Astrocyte of the cerebellum (primary cell): ENCODE results near the gene SPECC1.
"Not testable (repeated sequence)": the region's sequence is repeated elsewhere in the genome, so short reads cannot be mapped to it uniquely, and the experiment has no call there.

Source experiments
- DNase-seq: peaks from one replicate; pipeline ENCODE4 v3.0.0-alpha.2; 2011; ENCODE audit warnings: low read depth
- H3K4me3 ChIP-seq: 2 replicates; pipeline ENCODE4 v1.5.1; 2011; ENCODE audit warnings: mild to moderate bottlenecking, low read depth, low read length, moderate library complexity
- CTCF ChIP-seq: IDR thresholded peaks from 2 replicates; pipeline ENCODE4 v1.5.1; 2012; ENCODE audit warnings: low read length, low read depth, moderate library complexity, mild to moderate bottlenecking; ENCODE audit errors: missing control alignments
- in situ Hi-C: cut with HindIII; loops from 2 replicates; pipeline ENCODE4 v1.10.0; 2017; ENCODE audit warnings: low sequenced_read_pairs

SPECC1 gene

DNA sequence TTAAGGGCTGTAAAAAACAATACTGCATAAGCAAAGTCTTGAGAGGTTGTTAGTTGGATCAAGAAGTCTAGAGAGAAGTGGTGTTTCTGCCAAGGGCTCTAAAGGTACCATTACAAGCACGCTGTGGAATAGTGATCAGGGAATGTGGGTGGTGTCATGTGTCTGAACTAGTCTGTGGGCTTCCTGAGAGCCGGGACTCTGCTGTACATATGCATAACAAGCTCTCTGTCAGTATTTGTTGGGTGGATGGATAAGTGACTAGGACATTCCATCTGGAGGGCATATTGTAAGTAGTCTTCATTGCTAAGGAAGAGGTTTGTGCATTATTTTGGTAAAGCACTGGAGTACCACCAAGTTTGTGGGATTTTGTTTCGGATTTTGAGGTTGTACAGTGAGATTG lies 248.6 kb downstream of the SPECC1 start:
- in situ Hi-C loops = no loop called here
- DNase-seq = no peak
- no peak for TF ChIP-seq CTCF
- H3K4me3 ChIP-seq = no peak overlapping the region

DNA sequence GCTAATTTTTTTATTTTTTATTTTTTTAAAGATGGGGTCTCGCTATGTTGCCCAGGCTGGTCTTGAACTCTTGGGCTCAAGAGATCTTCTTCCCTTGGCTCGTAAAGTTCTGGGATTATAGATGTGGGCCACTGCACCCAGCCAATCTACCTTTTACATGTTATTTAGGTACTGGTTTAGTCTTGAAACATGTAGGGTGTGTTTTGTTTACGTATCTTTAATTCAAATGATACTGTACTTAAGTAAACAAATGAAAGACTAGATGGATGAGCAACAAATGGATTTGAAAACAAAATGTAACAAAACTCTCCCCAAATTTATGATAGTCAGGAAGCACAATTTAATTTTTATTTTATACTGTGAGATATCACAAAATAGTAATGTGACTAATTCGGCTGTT lies 250.5 kb downstream of the SPECC1 start:
- in situ Hi-C loops = no loop called here
- no peak for TF ChIP-seq CTCF
- no peak overlapping the region for H3K4me3 ChIP-seq
- no peak for DNase-seq

DNA sequence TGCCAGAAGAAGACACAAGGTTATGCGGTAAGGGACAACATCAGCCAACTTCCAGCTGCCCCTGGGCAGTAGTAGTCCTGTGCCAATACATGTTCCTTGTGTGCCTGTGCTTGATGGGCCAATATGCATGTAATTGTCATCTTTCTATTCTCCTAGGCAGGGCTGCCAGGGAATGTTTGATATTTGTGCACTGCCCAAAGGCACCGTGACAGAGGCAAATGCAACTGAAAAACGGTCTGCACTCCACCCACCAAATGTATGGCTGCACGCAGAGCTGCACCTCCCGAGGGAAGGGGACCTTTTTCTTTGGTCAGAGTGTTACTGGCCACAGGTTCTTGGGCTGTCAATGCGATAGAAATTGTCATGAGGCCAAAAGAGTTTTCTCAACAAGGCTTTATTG lies 251.1 kb downstream of the SPECC1 start:
- DNase-seq = no peak
- in situ Hi-C loops = no loop called here
- H3K4me3 ChIP-seq = no peak overlapping the region
- TF ChIP-seq CTCF = no peak

DNA sequence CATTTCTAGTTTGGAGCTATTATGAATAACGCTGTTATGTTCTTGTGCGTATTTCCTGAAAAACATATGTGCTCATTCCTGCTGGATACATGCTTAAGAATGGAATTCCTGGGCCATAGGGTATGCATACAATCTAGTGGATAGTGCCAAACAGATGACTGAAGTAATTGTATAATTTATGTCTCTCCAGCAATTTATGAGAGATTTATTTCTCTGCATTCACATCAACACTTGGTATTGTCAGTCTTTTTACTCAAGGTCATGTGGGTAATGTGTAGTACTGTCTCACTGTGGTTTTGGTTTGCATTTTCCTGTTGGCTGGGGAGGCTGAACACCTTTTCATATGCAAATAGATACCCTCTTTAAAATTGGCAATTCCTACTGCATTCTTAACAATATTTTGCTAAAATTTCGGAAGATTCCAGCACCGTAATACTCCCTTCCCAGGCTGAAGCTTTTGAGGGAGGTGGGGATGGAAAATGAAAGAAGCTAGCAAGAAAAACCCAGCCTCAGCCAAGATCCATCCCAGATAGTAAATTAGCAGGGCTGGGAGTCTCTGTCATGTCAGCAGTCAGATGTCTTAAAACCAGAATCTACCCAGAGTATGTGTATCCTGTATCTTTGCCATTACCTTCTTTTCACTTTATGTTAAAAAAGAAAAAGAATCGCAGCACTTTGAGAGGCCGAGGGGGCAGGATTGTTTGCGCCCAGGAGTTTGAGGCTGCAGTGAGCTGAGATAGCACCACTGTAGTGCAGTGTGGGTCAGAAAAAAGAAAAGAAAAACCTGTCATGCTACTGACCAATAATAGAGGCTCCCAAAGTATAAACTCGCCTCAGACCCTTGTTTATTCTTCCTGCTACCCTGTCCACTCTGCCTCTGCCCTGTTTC lies 253.3 kb downstream of the SPECC1 start:
- DNase-seq = peak; percentile 8
- in situ Hi-C loops = no loop called here
- no peak overlapping the region for H3K4me3 ChIP-seq
- TF ChIP-seq CTCF = no peak

- DNase-seq = not testable (repeated sequence)
Observed at GRCh38 chr17:20263115-20263433, 253.9 kb downstream of the SPECC1 start.

DNA sequence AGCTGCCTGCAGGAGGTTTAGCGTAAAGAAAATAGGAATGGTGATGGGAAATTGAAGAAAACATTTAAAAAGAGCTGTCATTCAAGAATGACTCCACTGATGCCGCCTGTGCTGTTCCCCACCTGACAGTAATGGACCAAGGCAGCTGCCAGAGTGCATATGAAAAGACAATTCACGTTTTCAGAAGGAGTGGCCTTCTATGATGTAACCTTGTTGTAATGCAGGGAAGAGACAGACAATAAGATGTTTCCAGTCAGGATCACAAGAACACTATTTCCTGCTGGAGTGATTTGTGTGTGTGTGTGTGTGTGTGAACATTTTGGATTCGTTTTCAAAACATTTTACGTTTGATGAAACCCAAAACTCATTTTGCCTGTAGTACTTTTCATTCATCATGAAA lies 254.4 kb downstream of the SPECC1 start:
- no peak for TF ChIP-seq CTCF
- no peak overlapping the region for H3K4me3 ChIP-seq
- in situ Hi-C loops = no loop called here
- DNase-seq = no peak

More at GRCh38 chr17:20263115-20263433, 253.9 kb downstream of the SPECC1 start:
- H3K4me3 ChIP-seq, in situ Hi-C loops: not testable (repeated sequence)

- no peak for DNase-seq
- no peak overlapping the region for H3K4me3 ChIP-seq
- in situ Hi-C loops = no loop called here
- TF ChIP-seq CTCF = no peak
Observed at GRCh38 chr17:20264996-20265395, 255.8 kb downstream of the SPECC1 start.
